Measurements from ENCODE around the gene HOXA1.
"Not testable (repeated sequence)": the region's sequence is repeated elsewhere in the genome, so short reads cannot be mapped to it uniquely, and the experiment has no call there.

Gene HOXA1

GRCh38 chr7:27064159-27064558 is 31.6 kb downstream of the HOXA1 start:
- Mint-ChIP-seq H3K4me3 (no peak overlapping the region), H3K36me3 (ENCODE audit: low read depth) (no peaks in the 10 kb centered on the region), H3K27me3 (ENCODE audit: low read depth) (no peaks in the 10 kb centered on the region), H3K4me1 (peaks cover 11% of the 10 kb centered on the region), H3K27ac (peak overlapping the region; percentile 85 to 89 (median 87)), H3K9me3 (peaks cover 2% of the 10 kb centered on the region)
- TF ChIP-seq CTCF (IDR thresholded peaks at IDR 0.05; ENCODE audit: unreplicated experiment in 3 of 3), result no peak

- H3K27ac Mint-ChIP-seq, result peak overlapping the region in 1 of 3 experiments; percentile 43
- peaks cover 11% of the 10 kb centered on the region for H3K4me1 Mint-ChIP-seq
These were observed 32.9 kb downstream of the HOXA1 start for GRCh38 chr7:27062946-27063345.

GRCh38 chr7:27053153-27053552 is 42.6 kb downstream of the HOXA1 start:
- Mint-ChIP-seq H3K27me3 (ENCODE audit: low read depth) (no peaks in the 10 kb centered on the region), H3K4me1 (no peaks in the 10 kb centered on the region)
- no peak for TF ChIP-seq CTCF (IDR thresholded peaks at IDR 0.05; ENCODE audit: unreplicated experiment in 3 of 3)

More at GRCh38 chr7:27062946-27063345, 32.9 kb downstream of the HOXA1 start:
- H3K4me3 Mint-ChIP-seq, result no peak overlapping the region
- H3K9me3 Mint-ChIP-seq, result peaks cover 2% of the 10 kb centered on the region
- no peak for TF ChIP-seq CTCF (IDR thresholded peaks at IDR 0.05; ENCODE audit: unreplicated experiment in 3 of 3)
- no peaks in the 10 kb centered on the region for H3K27me3 Mint-ChIP-seq (ENCODE audit: low read depth)
- no peaks in the 10 kb centered on the region for H3K36me3 Mint-ChIP-seq (ENCODE audit: low read depth)

DNA sequence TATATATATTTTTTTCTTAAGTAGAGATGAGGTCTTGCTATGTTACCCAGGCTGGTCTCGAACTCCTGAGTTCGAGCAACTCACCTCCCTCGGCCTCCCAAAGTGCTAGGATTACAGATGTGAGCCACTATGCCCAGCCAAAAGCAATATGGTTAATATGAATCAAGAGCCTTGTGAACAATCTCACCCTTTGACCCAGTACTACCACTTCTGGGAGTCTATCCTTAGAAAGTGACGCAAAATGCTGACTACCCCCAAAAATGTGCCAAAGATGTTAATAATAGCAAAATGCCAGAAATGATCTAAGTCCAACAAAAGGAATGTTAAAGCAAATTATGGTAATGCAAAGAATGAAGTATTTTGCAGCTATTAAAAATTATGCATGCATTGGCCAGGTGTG is 44.3 kb downstream of the HOXA1 start:
- Mint-ChIP-seq H3K9me3 (no peaks in the 10 kb centered on the region), H3K27me3 (ENCODE audit: low read depth) (no peaks in the 10 kb centered on the region), H3K4me1 (no peaks in the 10 kb centered on the region), H3K27ac (no peak overlapping the region), H3K36me3 (ENCODE audit: low read depth) (no peaks in the 10 kb centered on the region), H3K4me3 (no peak overlapping the region)
- TF ChIP-seq CTCF (IDR thresholded peaks at IDR 0.05; ENCODE audit: unreplicated experiment in 3 of 3), result no peak

More at GRCh38 chr7:27053153-27053552, 42.6 kb downstream of the HOXA1 start:
- Mint-ChIP-seq H3K27ac (peak overlapping the region in 1 of 3 experiments; percentile 51), H3K9me3 (no peaks in the 10 kb centered on the region), H3K36me3 (ENCODE audit: low read depth) (no peaks in the 10 kb centered on the region), H3K4me3 (no peak overlapping the region)

GRCh38 chr7:27048438-27048837 is 47.4 kb downstream of the HOXA1 start:
- Mint-ChIP-seq H3K27me3 (ENCODE audit: low read depth) (no peaks in the 10 kb centered on the region), H3K4me1 (no peaks in the 10 kb centered on the region), H3K9me3 (peaks cover 3% of the 10 kb centered on the region), H3K36me3 (ENCODE audit: low read depth) (peaks cover 2% of the 10 kb centered on the region), H3K4me3 (no peak overlapping the region), H3K27ac (no peak overlapping the region)
- no peak for TF ChIP-seq CTCF (IDR thresholded peaks at IDR 0.05; ENCODE audit: unreplicated experiment in 3 of 3)

DNA sequence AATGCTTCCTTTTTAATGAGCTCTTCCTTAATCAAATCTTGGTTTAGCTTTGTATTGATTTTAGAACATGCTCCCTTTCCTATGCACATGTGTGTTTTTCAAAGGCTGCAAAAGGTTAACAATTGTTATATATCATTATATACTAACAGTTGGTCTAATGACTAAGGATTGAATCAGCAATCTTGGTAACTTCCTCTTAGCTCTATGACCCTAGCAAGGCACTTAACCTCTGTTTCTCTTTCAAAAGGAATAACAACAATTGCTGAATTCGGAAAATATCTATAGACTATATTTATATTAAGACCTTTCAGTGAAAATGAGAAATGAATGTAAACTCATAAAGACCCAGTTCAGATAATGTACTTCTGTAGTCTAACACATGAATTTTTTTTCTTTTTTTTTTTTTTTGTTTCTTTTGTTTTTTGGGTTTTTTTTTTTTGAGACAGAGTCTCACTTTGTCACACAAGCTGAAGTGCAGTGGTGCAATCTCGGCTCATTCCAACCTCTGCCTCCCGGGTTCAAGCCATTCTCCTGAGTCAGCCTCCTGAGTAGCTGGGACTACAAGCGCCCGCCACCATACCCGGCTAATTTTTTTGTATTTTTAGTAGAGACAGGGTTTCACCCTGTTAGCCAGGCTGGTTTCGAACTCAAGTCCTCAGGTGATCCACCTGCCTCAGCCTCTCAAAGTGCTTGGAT is 48.8 kb downstream of the HOXA1 start:
- H3K4me3 Mint-ChIP-seq, result no peak overlapping the region
- no peak overlapping the region for H3K27ac Mint-ChIP-seq
- H3K27me3 Mint-ChIP-seq (ENCODE audit: low read depth), result no peaks in the 10 kb centered on the region
- no peak for TF ChIP-seq CTCF (IDR thresholded peaks at IDR 0.05; ENCODE audit: unreplicated experiment in 3 of 3)
- no peaks in the 10 kb centered on the region for H3K4me1 Mint-ChIP-seq
- H3K36me3 Mint-ChIP-seq (ENCODE audit: low read depth), result peaks cover 5% of the 10 kb centered on the region
- peaks cover 8% of the 10 kb centered on the region for H3K9me3 Mint-ChIP-seq

DNA sequence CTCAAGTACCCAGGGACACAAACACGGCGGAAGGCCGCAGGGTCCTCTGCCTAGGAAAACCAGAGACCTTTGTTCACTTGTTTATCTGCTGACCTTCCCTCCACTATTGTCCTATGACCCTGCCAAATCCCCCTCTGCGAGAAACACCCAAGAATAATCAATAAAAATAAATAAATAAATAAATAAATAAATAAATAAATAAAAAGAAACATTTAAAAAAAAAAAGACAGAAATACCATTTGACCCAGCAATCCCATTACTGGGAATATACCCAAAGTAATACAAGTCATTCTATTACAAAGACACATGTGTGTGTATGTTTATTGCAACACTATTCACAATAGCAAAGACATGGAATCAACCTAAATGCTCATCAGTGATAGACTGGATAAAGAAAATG is 49.8 kb downstream of the HOXA1 start:
- H3K27ac Mint-ChIP-seq; H3K4me1 Mint-ChIP-seq; H3K9me3 Mint-ChIP-seq; H3K4me3 Mint-ChIP-seq; H3K27me3 Mint-ChIP-seq (ENCODE audit: low read depth); H3K36me3 Mint-ChIP-seq (ENCODE audit: low read depth): not testable (repeated sequence)

- not testable (repeated sequence) for H3K36me3 Mint-ChIP-seq (ENCODE audit: low read depth); H3K27ac Mint-ChIP-seq; H3K9me3 Mint-ChIP-seq; H3K27me3 Mint-ChIP-seq (ENCODE audit: low read depth); H3K4me3 Mint-ChIP-seq; H3K4me1 Mint-ChIP-seq
These were observed 50.7 kb downstream of the HOXA1 start for GRCh38 chr7:27045066-27045465.

Data from nephron (organoid).